Body of pancreas (tissue), 4 donors: ENCODE results near the gene EIF2B1. TPM values are rescaled to one million over a fixed set of nuclear protein-coding genes. Genes with fewer than 3 reads are reported as not detected.

Experiments used
- ATAC-seq: fragments of 150-250 bp; one replicate; pipeline ENCODE4 v1.9.1; 2016
- DNase-seq, 4 donors: peaks; one replicate each; pipeline ENCODE4 v3.0.0-alpha.2; 2019
- H3K27ac ChIP-seq, 4 donors: fragments of 200-600 bp; sonication (generic); 1 replicate in 3 of 4; 2 replicates in 1 of 4; pipeline versions ENCODE4 v1.5.1 to v1.6.1; 2016 to 2019; ENCODE audit warnings: mild to moderate bottlenecking in 1 of 4, mixed read lengths in 1 of 4, moderate library complexity in 1 of 4
- H3K27me3 ChIP-seq, 2 donors: fragments of 200-600 bp; sonication (generic); one replicate each; pipeline ENCODE4 v1.6.0; 2016; ENCODE audit warnings: mild to moderate bottlenecking in 1 of 2
- H3K36me3 ChIP-seq, 2 donors: fragments of 200-600 bp; sonication (generic); replicated peaks in 1 of 2; 2 replicates each; pipeline ENCODE4 v1.5.1; 2016; ENCODE audit warnings: low read depth in 2 of 2; ENCODE audit not compliant: insufficient read depth in 1 of 2
- H3K4me1 ChIP-seq: fragments of 200-600 bp; sonication (generic); one replicate; pipeline ENCODE4 v1.6.0; 2016
- H3K4me3 ChIP-seq, 2 donors: fragments of 200-600 bp; sonication (generic); 1 replicate in 1 of 2; 2 replicates in 1 of 2; pipeline ENCODE4 v1.5.1; 2016 to 2019
- H3K9me3 ChIP-seq, 3 donors: fragments of 200-600 bp; sonication (generic); 1 replicate in 2 of 3; 2 replicates in 1 of 3; pipeline ENCODE4 v1.5.1; 2016
- CTCF ChIP-seq, 7 experiments: fragments of 450-650 bp in 4 of 7; fragments of 200-600 bp in 3 of 7; sonication (generic) in 3 of 7; IDR thresholded peaks; one replicate each; pipeline ENCODE4 v1.5.1; 2016 to 2019; ENCODE audit warnings: antibody characterized with exemption in 7 of 7
- POLR2A ChIP-seq, 3 donors: fragments of 450-650 bp; IDR thresholded peaks; one replicate each; pipeline ENCODE4 v1.6.1; 2016; ENCODE audit warnings: antibody characterized with exemption in 3 of 3, mild to moderate bottlenecking in 2 of 3
- WGBS, 2 donors: methylation state at CpG; one replicate each; pipeline ENCODE4 v1.1.5; 2017; 5-methylcytosine and 5-hydroxymethylcytosine counted together
- intact Hi-C: fragments of 100-400 bp; cut with DNase I; formaldehyde crosslinking; loops from one replicate; pipeline ENCODE4 v1.15.1; 2023
- total RNA-seq, 2 donors: library from RNA; depleted of rRNA; stranded (reverse); fragments of >200 nt; gene quantifications; one replicate each; pipeline ENCODE4 v1.1.0, GENCODE V29; 2016

Gene EIF2B1
- 100 to 1,000 TPM in 1 of 2 donors, 10 to 100 TPM in 1; 58.9 to 182 TPM for total RNA-seq

- peak within 1 kb of the TSS; percentile 77 to 96 for H3K4me3 ChIP-seq
- H3K9me3 ChIP-seq, result no peaks in the 10 kb centered on the region
- no peaks in the 10 kb centered on the region for H3K27me3 ChIP-seq
- TF ChIP-seq POLR2A (IDR thresholded peaks at IDR 0.05) (peak; percentile 61 to 90 (median 87)), CTCF (IDR thresholded peaks at IDR 0.05) (no peak)
- intact Hi-C loops, result no loop called here
- WGBS, 2 donors, result 0% methylated on average over 12 to 52 of the region's 52 CpGs
- peak; percentile 100 for ATAC-seq
- peak; percentile 94 to 97 (median 96) for DNase-seq
- peaks cover 13% of the 10 kb centered on the region for H3K4me1 ChIP-seq
- H3K36me3 ChIP-seq, result peaks cover 13 to 16% of the 10 kb centered on the region in 2 donors
- peak within 1 kb of the TSS; percentile 68 to 81 (median 76) for H3K27ac ChIP-seq
These were observed at the start of gene EIF2B1, which contains the start of gene GTF2H3 for GRCh38 chr12:123633379-123634141. TSS of gene EIF2B1 (minus strand) at chr12:123633686. CDS start at chr12:123633557, 129 bp downstream. TSS of gene GTF2H3 (plus strand) at chr12:123633829. CDS start at chr12:123633860, 31 bp downstream.

GRCh38 chr12:123681605-123682004 is 48.1 kb upstream of the EIF2B1 start:
- DNase-seq (no peak), ATAC-seq (no peak)
- H3K9me3 ChIP-seq, result no peaks in the 10 kb centered on the region
- no peak for TF ChIP-seq POLR2A (IDR thresholded peaks at IDR 0.05)
- TF ChIP-seq CTCF (IDR thresholded peaks at IDR 0.05), result no peak
- no peaks in the 10 kb centered on the region for H3K4me1 ChIP-seq
- no peaks in the 10 kb centered on the region for H3K27me3 ChIP-seq
- no peak overlapping the region for H3K27ac ChIP-seq
- intact Hi-C loops, result no loop called here
- no peaks in the 10 kb centered on the region for H3K36me3 ChIP-seq
- 81 to 95% methylated on average over 2 of the region's 2 CpGs for WGBS, 2 donors
- H3K4me3 ChIP-seq, result no peak overlapping the region

- Histone ChIP-seq H3K4me3 (no peak overlapping the region), H3K27me3 (no peaks in the 10 kb centered on the region), H3K27ac (no peak overlapping the region), H3K4me1 (no peaks in the 10 kb centered on the region), H3K36me3 (no peaks in the 10 kb centered on the region), H3K9me3 (no peaks in the 10 kb centered on the region)
- ATAC-seq, result no peak
- intact Hi-C loops, result no loop called here
- TF ChIP-seq POLR2A (IDR thresholded peaks at IDR 0.05) (no peak), CTCF (IDR thresholded peaks at IDR 0.05) (no peak)
- DNase-seq, result no peak
- 98 to 99% methylated on average over 10 of the region's 10 CpGs for WGBS, 2 donors
These were observed 45.5 kb upstream of the EIF2B1 start for GRCh38 chr12:123678981-123679380.

- 90 to 95% methylated on average over 9 of the region's 9 CpGs for WGBS, 2 donors
- Histone ChIP-seq H3K9me3 (no peaks in the 10 kb centered on the region), H3K4me3 (no peak overlapping the region), H3K27ac (no peak overlapping the region), H3K27me3 (no peaks in the 10 kb centered on the region), H3K36me3 (no peaks in the 10 kb centered on the region), H3K4me1 (peaks cover 4% of the 10 kb centered on the region)
- ATAC-seq (no peak), DNase-seq (no peak)
- intact Hi-C loops, result no loop called here
- TF ChIP-seq POLR2A (IDR thresholded peaks at IDR 0.05) (no peak), CTCF (IDR thresholded peaks at IDR 0.05) (no peak)
These were observed 43.3 kb upstream of the EIF2B1 start for GRCh38 chr12:123676616-123677320.
